HFF-Myc (cell line): ENCODE measurements around the gene RCAN2.
"Not testable (repeated sequence)": the region's sequence is repeated elsewhere in the genome, so short reads cannot be mapped to it uniquely, and the experiment has no call there.

ENCODE experiments used
- DNase-seq: peaks from one replicate; pipeline ENCODE4 v3.0.0-alpha.2; 2011; ENCODE audit warnings: low read depth; ENCODE audit errors: extremely low read depth
- H3K4me3 ChIP-seq: replicated peaks from 2 replicates; pipeline ENCODE4 v1.5.1; 2011; ENCODE audit warnings: low read depth, mild to moderate bottlenecking, control low read depth, low read length
- TF ChIP-seq, protein P1 (sequence below): IDR thresholded peaks from 2 replicates; pipeline ENCODE4 v1.5.1; 2012; ENCODE audit warnings: mild to moderate bottlenecking, low read depth, low read length, control low read depth; ENCODE audit errors: missing control alignments

RCAN2 gene

GRCh38 chr6:46350714-46351113 lies 140.5 kb downstream of the RCAN2 start:
- TF ChIP-seq, protein P1, sequence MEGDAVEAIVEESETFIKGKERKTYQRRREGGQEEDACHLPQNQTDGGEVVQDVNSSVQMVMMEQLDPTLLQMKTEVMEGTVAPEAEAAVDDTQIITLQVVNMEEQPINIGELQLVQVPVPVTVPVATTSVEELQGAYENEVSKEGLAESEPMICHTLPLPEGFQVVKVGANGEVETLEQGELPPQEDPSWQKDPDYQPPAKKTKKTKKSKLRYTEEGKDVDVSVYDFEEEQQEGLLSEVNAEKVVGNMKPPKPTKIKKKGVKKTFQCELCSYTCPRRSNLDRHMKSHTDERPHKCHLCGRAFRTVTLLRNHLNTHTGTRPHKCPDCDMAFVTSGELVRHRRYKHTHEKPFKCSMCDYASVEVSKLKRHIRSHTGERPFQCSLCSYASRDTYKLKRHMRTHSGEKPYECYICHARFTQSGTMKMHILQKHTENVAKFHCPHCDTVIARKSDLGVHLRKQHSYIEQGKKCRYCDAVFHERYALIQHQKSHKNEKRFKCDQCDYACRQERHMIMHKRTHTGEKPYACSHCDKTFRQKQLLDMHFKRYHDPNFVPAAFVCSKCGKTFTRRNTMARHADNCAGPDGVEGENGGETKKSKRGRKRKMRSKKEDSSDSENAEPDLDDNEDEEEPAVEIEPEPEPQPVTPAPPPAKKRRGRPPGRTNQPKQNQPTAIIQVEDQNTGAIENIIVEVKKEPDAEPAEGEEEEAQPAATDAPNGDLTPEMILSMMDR, result no peak

DNA sequence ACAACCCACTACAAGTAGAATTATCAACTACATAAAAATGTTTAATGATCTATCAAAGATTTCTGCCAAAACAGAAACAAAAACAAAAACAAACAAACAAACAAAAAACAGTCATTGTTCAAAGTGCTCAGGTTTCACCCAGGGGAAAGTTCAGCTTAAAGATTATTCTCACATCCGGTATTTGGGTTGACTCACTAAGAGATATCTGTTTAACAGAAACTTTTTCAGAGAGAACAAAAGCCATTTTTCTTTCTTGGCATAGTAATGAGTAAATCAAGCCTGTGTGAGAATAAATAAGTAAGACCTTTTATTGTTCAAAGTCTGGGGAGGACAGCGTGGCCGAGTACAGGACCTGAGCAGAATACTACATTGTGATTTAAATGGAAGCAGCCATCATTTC lies 143.6 kb downstream of the RCAN2 start:
- no peak for DNase-seq
- TF ChIP-seq, protein P1, result no peak
- H3K4me3 ChIP-seq, result no peak overlapping the region

More at GRCh38 chr6:46350714-46351113, 140.5 kb downstream of the RCAN2 start:
- no peak overlapping the region for H3K4me3 ChIP-seq
- no peak for DNase-seq

- no peak for DNase-seq
- H3K4me3 ChIP-seq, result no peak overlapping the region
- TF ChIP-seq, protein P1, result no peak
These were observed 151.0 kb downstream of the RCAN2 start for GRCh38 chr6:46340246-46340645.

DNA sequence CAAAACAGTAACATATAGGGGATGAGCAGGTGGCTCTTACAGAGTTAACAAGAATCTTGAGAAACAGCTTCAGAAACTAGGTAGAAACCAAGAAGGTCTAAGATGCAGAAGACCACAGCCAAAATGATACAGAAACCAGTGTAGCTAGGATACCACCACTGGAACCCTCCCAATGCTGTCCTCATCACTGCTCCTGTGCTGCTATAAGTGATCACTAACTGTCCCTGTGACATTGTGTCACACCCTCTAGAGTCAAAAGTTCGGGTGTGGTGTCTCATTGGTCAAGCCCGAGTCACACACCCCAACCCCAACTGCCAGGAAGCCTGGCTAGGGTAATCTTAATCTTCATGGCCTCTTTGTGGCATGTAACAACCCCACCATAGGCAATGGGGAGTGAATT lies 153.1 kb downstream of the RCAN2 start:
- DNase-seq, result no peak
- TF ChIP-seq, protein P1, result no peak
- no peak overlapping the region for H3K4me3 ChIP-seq

DNA sequence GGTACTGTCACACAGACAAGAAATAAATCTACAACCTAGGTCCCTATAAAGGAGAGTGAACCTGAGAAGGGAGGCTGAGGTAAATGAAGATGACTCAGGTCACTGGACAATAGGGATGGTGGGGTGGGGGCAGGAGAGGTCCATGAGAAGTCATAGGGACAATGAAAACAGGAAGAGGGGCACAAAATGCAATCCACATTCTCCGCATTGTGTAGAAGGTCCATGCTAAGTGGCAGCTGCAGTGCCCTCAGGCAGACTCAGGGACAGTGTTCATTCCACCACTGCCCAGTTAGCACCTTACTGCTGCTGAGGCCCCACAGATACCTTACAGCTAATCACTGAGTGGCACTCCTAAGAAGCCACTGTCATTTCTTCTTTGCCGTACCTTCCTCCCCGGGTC lies 156.8 kb downstream of the RCAN2 start:
- DNase-seq, result no peak
- H3K4me3 ChIP-seq, result no peak overlapping the region
- TF ChIP-seq, protein P1, result no peak

- H3K4me3 ChIP-seq, result no peak overlapping the region
- no peak for DNase-seq
- TF ChIP-seq, protein P1, result no peak
These were observed 157.8 kb downstream of the RCAN2 start for GRCh38 chr6:46333481-46333880.

GRCh38 chr6:46332448-46332847 lies 158.8 kb downstream of the RCAN2 start:
- not testable (repeated sequence) for H3K4me3 ChIP-seq, DNase-seq
